Vagina (tissue), 2 donors: ENCODE data around the gene TMEM120A.

Experiments
- POLR2A ChIP-seq, 2 donors: fragments of 450-650 bp; IDR thresholded peaks; one replicate each; pipeline ENCODE4 v1.6.1; 2017; ENCODE audit warnings: antibody characterized with exemption in 2 of 2, mild to moderate bottlenecking in 2 of 2, moderate library complexity in 2 of 2
- POLR2AphosphoS5 ChIP-seq, 2 donors: sonication (generic); formaldehyde crosslinking; IDR thresholded peaks; one replicate each; pipeline ENCODE4 v1.9.0; 2017; ENCODE audit warnings: antibody characterized with exemption in 2 of 2, mild to moderate bottlenecking in 2 of 2, low read depth in 1 of 2; ENCODE audit not compliant: insufficient read depth in 1 of 2
- TF ChIP-seq, protein P1 (sequence below), 3 experiments: fragments of 450-650 bp in 2 of 3; fragments of 200-600 bp in 1 of 3; sonication (generic) in 1 of 3; IDR thresholded peaks; one replicate each; pipeline ENCODE4 v1.5.1; 2017 to 2019; ENCODE audit warnings: antibody characterized with exemption in 3 of 3, mild to moderate bottlenecking in 2 of 3, moderate library complexity in 2 of 3

DNA sequence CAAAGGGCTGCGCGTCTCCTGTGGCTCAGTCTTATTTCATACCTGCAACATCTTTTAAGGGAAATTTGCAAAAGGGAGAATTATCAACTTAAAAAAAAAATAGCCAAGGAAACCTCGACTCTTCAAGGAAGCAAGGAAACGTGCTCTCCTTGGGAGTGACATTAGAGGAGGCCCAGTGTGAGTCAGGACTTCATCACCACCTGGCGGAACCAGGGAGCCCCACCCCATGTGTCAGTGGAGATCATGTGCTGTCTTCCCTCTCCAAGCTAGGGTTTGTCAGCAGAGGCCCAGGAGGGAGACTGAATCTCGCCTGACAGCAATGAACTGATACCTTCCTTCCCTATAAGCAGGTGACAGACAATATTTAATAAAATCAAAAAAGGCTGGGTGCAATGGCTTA is 50.5 kb downstream of the TMEM120A start:
- TF ChIP-seq, protein P1, sequence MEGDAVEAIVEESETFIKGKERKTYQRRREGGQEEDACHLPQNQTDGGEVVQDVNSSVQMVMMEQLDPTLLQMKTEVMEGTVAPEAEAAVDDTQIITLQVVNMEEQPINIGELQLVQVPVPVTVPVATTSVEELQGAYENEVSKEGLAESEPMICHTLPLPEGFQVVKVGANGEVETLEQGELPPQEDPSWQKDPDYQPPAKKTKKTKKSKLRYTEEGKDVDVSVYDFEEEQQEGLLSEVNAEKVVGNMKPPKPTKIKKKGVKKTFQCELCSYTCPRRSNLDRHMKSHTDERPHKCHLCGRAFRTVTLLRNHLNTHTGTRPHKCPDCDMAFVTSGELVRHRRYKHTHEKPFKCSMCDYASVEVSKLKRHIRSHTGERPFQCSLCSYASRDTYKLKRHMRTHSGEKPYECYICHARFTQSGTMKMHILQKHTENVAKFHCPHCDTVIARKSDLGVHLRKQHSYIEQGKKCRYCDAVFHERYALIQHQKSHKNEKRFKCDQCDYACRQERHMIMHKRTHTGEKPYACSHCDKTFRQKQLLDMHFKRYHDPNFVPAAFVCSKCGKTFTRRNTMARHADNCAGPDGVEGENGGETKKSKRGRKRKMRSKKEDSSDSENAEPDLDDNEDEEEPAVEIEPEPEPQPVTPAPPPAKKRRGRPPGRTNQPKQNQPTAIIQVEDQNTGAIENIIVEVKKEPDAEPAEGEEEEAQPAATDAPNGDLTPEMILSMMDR (IDR thresholded peaks at IDR 0.05), result no peak
- no peak for TF ChIP-seq POLR2A (IDR thresholded peaks at IDR 0.05)
- TF ChIP-seq POLR2AphosphoS5 (IDR thresholded peaks at IDR 0.05; ENCODE audit: insufficient read depth in 1 of 2, low read depth in 1 of 2), result peak in 1 of 2 donors; percentile 71
